ENCODE measurements around the gene ZC3H12D. TPM values are rescaled to one million over a fixed set of nuclear protein-coding genes. Genes with fewer than 3 reads are reported as not detected.

Gene ZC3H12D
- total and polyA plus RNA-seq, 2 donors (not counting 1 experiment from before 2014, with no cell fraction given) = 63.1 to 190 TPM

DNA sequence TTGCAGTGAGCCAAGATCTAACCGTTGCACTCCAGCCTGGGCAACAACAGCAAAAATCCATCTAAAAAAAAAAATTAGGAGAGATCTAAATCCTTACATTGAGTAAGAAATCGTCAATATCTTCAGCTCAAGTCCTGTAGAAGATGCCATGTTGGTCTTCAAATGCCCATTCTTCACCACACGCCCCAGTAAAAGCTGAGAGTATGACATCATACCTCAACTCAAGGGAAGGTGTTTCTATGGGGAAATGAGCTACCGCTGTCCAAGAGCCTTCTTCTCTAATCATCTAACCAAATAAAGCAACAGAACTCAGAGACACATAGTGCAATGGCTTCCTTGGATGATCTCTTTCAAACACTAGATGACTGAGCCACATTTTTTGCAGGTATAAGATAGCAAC lies 2.5 kb upstream of the ZC3H12D start:
- Histone ChIP-seq H3K79me2 (ENCODE audit: control insufficient read depth, insufficient read depth, low read length) (peaks cover 46% of the 10 kb centered on the region), H3K27ac (ENCODE audit: low read length in 2 of 2) (peak overlapping the region; percentile 94 to 98), H2AFZ (ENCODE audit: insufficient read depth, low read depth, low read length, poor library complexity, severe bottlenecking) (no peak overlapping the region), H3K27me3 (replicated peaks in 1 of 4; ENCODE audit: control extremely low read depth in 1 of 4, control insufficient read depth in 3 of 4, insufficient read depth in 4 of 4, low read length in 3 of 4) (no peaks in the 10 kb centered on the region), H4K20me1 (ENCODE audit: control insufficient read depth, insufficient read depth, low read length, poor library complexity, severe bottlenecking) (no peaks in the 10 kb centered on the region), H3K9ac (ENCODE audit: low read length) (no peak overlapping the region), H3K4me2 (replicated peaks; ENCODE audit: low read depth, low read length, poor library complexity, severe bottlenecking) (no peak overlapping the region), H3K36me3 (replicated peaks in 1 of 2; ENCODE audit: control extremely low read depth in 1 of 2, control insufficient read depth in 1 of 2, extremely low read depth in 1 of 2, insufficient read depth in 2 of 2, low read length in 1 of 2) (no peaks in the 10 kb centered on the region), H3K4me1 (ENCODE audit: control insufficient read depth in 2 of 2, insufficient read depth in 2 of 2, low read length in 2 of 2) (peaks cover 63 to 75% of the 10 kb centered on the region in 2 donors), H3K9me3 (ENCODE audit: control extremely low read depth in 1 of 3, control insufficient read depth in 2 of 3, insufficient read depth in 1 of 3, low read length in 2 of 3) (no peaks in the 10 kb centered on the region), H3K4me3 (ENCODE audit: control extremely low read depth in 1 of 5, extremely low read depth in 1 of 5, insufficient read depth in 1 of 5, low read depth in 2 of 5, low read length in 4 of 5) (no peak overlapping the region)
- no peaks in the 10 kb centered on the region for H3K27me3 Mint-ChIP-seq
- peak overlapping the region; percentile 95 for H3K27ac Mint-ChIP-seq
- CTCF ChIA-PET = interaction anchor here (0.6 to 1.6 kb wide), 5 partner anchors 8 to 55 kb away, joined by 3 to 7 read pairs (median 5); no protein-coding TSS in a partner anchor
- DNase-seq = no peak
- peaks cover 68% of the 10 kb centered on the region for H3K4me1 Mint-ChIP-seq
- H3K9me3 Mint-ChIP-seq (ENCODE audit: insufficient read depth) = no peaks in the 10 kb centered on the region
- no CpG with 5 or more reads among the region's 4 CpGs for WGBS (ENCODE audit: insufficient coverage)
- H3K4me3 Mint-ChIP-seq = peak overlapping the region; percentile 75
- no peak for ATAC-seq (ENCODE audit: low read depth)
- POLR2A ChIA-PET = interaction anchor here (0.8 kb wide), 1 partner anchor 18 kb away, joined by 3 read pairs; no protein-coding TSS in a partner anchor
- TF ChIP-seq, protein P1, sequence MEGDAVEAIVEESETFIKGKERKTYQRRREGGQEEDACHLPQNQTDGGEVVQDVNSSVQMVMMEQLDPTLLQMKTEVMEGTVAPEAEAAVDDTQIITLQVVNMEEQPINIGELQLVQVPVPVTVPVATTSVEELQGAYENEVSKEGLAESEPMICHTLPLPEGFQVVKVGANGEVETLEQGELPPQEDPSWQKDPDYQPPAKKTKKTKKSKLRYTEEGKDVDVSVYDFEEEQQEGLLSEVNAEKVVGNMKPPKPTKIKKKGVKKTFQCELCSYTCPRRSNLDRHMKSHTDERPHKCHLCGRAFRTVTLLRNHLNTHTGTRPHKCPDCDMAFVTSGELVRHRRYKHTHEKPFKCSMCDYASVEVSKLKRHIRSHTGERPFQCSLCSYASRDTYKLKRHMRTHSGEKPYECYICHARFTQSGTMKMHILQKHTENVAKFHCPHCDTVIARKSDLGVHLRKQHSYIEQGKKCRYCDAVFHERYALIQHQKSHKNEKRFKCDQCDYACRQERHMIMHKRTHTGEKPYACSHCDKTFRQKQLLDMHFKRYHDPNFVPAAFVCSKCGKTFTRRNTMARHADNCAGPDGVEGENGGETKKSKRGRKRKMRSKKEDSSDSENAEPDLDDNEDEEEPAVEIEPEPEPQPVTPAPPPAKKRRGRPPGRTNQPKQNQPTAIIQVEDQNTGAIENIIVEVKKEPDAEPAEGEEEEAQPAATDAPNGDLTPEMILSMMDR (IDR thresholded peaks at IDR 0.05) = no peak
- no peak for TF ChIP-seq EZH2 (IDR thresholded peaks at IDR 0.05; ENCODE audit: borderline replicate concordance, insufficient read depth, low read depth, low read length, poor library complexity, severe bottlenecking)
- intact Hi-C loops (cut with micrococcal nuclease) = no loop called here

DNA sequence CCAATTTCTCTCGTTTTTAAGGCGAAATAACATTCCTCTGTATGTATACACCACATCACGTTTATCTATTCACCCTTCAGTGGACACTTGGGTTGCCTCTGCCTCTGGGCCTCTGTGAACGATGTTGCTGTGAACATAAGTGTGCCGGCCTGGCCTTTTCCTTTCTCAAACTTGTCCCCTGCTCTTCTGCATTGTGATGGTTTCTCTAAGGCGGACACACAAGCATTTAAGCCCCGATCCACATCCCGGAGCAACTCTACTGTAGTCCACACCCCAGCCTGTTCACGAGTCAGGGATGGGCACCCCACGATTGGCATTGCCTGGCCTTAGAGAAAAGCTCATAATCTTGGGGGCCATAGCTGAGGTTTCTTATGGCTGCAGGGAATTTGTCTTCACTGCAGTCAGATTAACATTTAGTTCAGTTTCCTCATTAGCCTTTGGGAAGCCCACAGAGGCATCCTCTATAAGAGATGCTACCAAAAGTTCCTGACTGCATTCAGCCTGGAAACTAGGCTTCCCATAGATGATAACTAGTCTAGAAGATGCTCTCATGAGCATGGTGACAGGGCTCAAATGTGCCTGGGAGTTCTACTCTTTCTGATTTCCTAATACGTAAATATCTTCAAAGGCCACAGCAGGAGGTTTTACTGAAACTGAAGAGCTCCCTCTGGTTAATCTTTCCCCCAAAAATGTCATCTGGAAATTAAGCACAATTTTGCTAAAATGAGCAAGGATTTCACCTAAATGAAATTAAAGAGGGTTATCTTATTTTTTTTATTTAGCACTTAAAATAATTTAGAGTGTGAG lies 762 bp downstream of the ZC3H12D start:
- Histone ChIP-seq H3K27me3 (replicated peaks in 1 of 4; ENCODE audit: control extremely low read depth in 1 of 4, control insufficient read depth in 3 of 4, insufficient read depth in 4 of 4, low read length in 3 of 4) (no peaks in the 10 kb centered on the region), H3K4me3 (ENCODE audit: control extremely low read depth in 1 of 5, extremely low read depth in 1 of 5, insufficient read depth in 1 of 5, low read depth in 2 of 5, low read length in 4 of 5) (peak overlapping the region; percentile 55 to 77 (median 71)), H3K27ac (ENCODE audit: low read length in 2 of 2) (peak overlapping the region; percentile 94 to 98), H3K79me2 (ENCODE audit: control insufficient read depth, insufficient read depth, low read length) (peaks cover 61% of the 10 kb centered on the region), H3K9me3 (ENCODE audit: control extremely low read depth in 1 of 3, control insufficient read depth in 2 of 3, insufficient read depth in 1 of 3, low read length in 2 of 3) (no peaks in the 10 kb centered on the region), H3K36me3 (replicated peaks in 1 of 2; ENCODE audit: control extremely low read depth in 1 of 2, control insufficient read depth in 1 of 2, extremely low read depth in 1 of 2, insufficient read depth in 2 of 2, low read length in 1 of 2) (peaks cover 0 to 13% of the 10 kb centered on the region in 2 experiments), H3K9ac (ENCODE audit: low read length) (peak overlapping the region; percentile 67), H2AFZ (ENCODE audit: insufficient read depth, low read depth, low read length, poor library complexity, severe bottlenecking) (peak overlapping the region; percentile 10), H4K20me1 (ENCODE audit: control insufficient read depth, insufficient read depth, low read length, poor library complexity, severe bottlenecking) (no peaks in the 10 kb centered on the region), H3K4me2 (replicated peaks; ENCODE audit: low read depth, low read length, poor library complexity, severe bottlenecking) (peak overlapping the region; percentile 97), H3K4me1 (ENCODE audit: control insufficient read depth in 2 of 2, insufficient read depth in 2 of 2, low read length in 2 of 2) (peaks cover 80 to 92% of the 10 kb centered on the region in 2 donors)
- Mint-ChIP-seq H3K9me3 (ENCODE audit: insufficient read depth) (no peaks in the 10 kb centered on the region), H3K4me1 (peaks cover 77% of the 10 kb centered on the region), H3K4me3 (peak overlapping the region; percentile 94), H3K27me3 (no peaks in the 10 kb centered on the region), H3K27ac (peak overlapping the region; percentile 99)
- intact Hi-C loops (cut with micrococcal nuclease) = no loop called here
- ChIA-PET POLR2A (interaction anchor here (0.6 to 1.8 kb wide), 11 partner anchors 22 to 617 kb away, joined by 3 to 11 read pairs (median 5); partner anchors contain the start of gene PPIL4), CTCF (interaction anchor here (0.7 to 3.5 kb wide), 12 partner anchors 10 to 744 kb away, joined by 3 to 35 read pairs (median 4); no protein-coding TSS in a partner anchor)
- no peak for DNase-seq
- ATAC-seq (ENCODE audit: low read depth) = no peak
- no peak for TF ChIP-seq EZH2 (IDR thresholded peaks at IDR 0.05; ENCODE audit: borderline replicate concordance, insufficient read depth, low read depth, low read length, poor library complexity, severe bottlenecking)
- TF ChIP-seq, protein P1 (IDR thresholded peaks at IDR 0.05) = no peak
- WGBS (ENCODE audit: insufficient coverage) = 28% methylated on average over 5 of the region's 11 CpGs

Data from B cell (primary cell).